Activated T-cell treated with anti-CD3 and anti-CD28 coated beads, Interleukin-2, amount 50 U/mL, for 1 hour (primary cell): Measurements from ENCODE around the gene TAS2R1.

ENCODE experiments used
- DNase-seq: peaks from one replicate; pipeline ENCODE4 v3.0.0-alpha.2; 2020

The TAS2R1 gene, protein sequence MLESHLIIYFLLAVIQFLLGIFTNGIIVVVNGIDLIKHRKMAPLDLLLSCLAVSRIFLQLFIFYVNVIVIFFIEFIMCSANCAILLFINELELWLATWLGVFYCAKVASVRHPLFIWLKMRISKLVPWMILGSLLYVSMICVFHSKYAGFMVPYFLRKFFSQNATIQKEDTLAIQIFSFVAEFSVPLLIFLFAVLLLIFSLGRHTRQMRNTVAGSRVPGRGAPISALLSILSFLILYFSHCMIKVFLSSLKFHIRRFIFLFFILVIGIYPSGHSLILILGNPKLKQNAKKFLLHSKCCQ

DNA sequence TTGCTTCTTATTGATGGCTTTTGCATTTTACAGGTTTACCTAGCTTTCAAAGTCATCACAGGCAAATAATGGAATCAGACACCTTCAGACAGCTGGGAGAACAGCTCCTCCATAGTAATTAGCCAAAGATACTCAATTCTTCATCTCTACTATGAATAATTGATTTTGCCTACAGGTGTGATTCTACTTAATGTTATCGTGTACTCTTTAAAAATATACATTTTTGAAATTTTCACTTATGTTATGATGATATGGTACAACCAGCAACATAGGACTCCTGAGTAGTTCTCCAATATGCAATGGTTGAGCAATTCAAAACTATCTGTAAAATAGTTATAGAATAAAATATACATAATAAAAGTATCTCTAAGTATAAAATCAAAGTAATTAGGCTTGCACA lies at the start of gene TAS2R1:
Gene TAS2R1 (minus strand): TSS at position 101 of the 400 bp plus-strand sequence. CDS start 319 bp downstream, outside the sequence.
- DNase-seq, result no peak

DNA sequence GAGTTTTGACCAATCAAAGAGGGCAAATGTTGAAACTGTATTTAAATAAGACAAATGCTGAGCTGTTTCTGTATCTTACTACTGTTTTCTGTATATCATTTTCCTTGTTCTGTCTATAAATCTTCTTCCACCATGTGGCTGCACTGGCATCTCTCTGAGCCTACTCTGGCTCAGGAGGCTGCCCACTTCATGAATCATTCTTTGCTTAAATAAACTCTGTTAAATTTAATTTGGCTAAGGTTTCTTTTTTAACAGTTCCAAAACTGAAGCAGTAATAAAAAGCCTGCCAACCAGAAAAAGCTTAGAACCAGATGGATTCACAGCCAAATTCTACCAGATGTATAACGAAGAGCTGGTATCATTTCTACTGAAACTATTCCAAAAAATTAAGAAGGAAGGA lies 40.2 kb upstream of the TAS2R1 start:
- no peak for DNase-seq

DNA sequence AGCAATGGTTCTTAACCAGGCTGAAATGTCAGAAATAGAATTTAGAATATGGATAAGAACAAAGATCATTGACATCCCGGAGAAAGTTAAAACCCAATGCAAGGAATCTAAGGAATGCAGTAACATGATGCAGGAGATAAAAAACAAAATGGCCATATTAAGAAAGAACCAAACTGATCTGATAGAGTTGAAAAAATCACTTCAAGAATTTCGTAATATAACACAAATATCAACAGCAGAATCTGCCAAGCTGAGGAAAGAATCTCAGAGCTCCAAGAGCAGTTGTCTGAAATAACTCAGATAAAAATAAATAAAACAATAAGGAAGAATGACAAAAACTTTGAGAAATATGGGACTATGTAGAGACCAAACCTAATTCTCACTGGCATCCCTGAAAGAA lies 37.8 kb upstream of the TAS2R1 start:
- DNase-seq, result no peak

DNA sequence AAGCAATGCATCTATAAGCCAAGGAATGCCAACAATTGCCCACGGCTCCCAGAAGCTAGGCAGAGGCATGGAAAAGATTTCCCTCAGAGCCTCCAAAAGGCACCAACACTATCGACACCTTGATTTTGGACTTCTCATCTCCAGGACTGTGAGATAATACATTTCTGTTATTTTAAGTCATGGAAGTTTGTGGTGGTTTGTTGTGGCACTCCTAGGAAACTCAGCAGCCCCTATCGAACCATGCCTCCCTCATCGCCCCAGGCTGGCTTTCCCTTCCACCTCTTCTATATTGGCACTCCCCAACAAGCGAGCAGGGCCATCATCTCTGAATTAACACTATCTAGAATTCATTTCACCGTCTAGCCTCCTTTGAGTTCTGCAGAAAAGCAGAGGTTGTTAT lies 33.7 kb upstream of the TAS2R1 start:
- no peak for DNase-seq

DNA sequence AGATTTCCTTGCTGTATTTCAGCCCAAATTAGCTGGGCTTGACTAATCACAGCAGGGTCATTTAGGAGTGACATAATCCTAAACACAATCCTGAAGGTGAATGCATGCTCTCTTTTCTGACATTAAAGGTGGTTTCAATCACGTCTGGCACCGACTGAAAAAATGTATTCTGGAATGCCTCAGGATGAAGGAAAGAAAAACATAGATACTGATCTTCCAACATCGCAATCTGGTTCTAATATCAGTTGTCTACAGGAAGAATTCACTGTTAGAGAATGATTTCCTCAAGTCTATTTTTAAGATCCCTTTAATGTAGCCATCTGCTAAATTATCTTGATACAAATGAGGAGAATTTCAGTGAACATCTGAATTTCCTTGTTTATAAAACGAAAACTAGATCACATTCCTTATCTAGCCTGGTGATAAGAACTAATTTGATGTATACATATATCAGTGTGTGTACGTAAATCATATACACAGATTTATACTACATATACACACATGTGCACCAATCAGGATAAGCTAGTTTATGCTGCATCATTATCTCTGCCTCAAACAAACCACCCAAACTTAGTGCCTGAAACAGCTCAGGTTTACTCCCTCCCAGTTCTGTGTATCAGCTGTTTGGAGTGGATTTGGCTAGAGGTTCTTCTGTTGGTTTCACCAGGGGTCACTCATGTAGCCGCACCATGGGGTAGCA lies 31.3 kb upstream of the TAS2R1 start:
- DNase-seq, result no peak

DNA sequence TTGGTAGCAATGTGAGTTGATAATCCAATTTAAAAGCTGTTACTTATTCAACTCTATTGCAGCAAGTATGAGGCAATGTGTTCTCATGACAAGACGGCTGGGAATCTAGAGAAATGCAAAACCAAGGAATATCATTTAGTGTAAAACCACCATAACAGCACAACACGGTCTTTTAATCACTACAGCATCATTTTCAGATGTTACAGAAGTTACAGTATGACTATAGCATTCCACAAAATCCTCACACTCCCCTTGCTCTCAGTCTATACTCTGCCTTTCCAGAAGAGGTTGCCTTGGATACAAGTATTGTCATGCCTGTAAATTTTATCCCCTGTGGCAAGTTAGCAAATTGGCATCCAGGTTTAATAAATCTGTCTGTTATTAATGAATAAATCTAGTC lies 28.6 kb upstream of the TAS2R1 start:
- no peak for DNase-seq

DNA sequence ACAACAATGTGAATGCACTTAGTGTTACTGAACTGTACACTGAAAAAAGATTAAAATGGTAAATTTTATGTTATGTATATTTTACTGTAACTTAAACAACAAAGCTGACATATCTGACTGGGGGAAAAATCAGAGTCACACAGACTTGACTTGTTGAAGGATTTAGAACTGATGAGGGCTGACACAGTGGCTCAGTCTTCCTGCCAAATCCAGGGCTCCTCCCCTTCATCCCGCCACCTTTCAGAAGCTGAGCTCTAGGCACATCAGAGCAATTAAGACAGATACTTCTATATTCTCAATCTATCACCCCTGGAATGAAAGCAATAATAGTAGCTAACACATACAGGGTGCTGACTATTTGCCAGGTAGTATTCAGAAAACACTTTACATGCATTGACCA lies 27.7 kb upstream of the TAS2R1 start:
- DNase-seq, result no peak

DNA sequence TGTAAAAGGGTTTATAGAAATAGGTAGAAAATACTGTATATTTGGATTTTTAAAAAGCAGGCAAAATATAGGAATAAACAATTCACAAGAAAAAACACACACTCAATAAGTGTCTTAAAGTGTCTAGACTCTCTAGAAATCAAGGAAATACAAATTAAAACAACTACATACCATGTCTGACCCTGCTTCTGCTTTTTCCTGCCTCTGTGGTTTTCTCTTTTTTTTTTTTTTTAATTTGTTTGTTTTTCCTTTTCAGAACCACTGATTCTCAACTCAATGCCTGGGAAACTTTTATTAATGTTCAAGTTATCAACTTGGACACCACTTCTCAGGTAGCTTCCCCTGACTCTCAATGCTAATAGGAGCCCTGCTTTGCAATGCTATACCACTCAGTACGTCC lies 25.5 kb upstream of the TAS2R1 start:
- no peak for DNase-seq

DNA sequence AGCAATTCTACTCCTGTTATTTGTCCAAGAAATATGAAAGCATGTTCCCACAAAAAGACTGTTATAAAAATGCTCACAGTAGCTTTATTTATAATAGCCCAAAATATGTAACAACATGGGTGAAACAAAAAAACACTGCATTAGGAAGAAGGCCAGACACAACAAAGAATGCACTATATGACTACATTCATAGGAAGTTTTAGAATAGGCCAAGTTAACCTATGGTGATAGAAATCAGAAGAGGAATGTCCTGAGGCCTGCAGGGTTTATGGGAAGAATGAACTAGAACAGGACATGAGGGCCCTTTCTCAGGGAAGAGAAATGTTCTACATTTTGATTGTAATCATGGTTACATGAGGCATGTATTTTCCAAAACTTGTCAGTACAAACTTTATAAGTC lies 24.7 kb upstream of the TAS2R1 start:
- DNase-seq, result no peak

DNA sequence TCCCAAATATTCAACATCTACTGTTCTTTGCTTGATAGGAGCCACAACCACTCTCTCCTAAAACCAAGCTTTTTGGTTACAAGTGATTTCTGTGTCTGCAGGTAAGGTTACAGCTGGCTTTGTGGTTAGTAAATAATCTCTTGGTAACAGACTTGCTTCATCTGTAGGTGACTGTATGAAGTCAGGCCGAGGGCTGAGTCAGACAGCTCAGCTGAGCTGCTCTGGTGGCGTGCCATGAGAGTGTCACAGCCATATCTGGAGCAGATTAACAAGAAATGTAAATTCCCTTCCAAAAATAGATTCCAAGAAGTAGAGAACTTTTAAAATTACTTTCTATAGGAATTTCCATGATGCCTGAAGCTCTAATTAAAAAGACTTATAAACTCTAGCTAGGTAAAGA lies 23.7 kb upstream of the TAS2R1 start:
- DNase-seq, result no peak

DNA sequence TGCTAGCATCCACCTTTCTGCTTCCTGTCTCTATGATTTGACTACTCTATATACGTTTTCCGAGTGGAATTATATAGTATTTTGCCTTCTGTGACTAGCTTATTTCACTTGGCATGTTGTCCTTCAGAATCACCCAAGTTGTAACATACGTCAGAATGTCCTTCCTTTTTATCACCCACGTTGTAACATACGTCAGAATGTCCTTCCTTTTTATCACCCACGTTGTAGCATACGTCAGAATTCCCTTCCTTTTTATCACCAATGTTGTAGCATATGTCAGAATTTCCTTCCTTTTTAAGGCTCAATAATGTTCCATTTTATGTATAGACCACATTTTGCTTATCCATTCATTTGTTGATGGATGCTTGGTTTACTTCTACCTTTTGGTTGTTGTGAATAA lies 22.9 kb upstream of the TAS2R1 start:
- DNase-seq, result no peak

DNA sequence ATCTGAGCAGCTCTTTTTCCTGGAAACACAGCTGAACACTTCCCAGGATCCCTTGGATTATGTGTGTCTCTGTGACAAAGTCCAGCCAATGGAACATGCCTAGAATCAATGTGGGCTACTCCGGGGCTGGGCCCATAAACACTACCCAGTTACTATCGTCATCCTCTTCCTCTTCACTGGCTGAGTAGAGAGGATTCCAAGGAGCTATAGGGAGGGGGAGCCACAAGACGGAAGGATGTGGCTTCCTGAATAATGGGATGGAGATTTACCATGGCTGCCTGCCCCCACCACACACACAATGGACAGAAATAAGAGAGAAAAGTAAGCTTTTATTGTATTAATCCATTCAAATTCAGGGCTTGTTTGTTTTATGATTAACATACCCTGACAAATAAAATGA lies 22.1 kb upstream of the TAS2R1 start:
- DNase-seq, result no peak

DNA sequence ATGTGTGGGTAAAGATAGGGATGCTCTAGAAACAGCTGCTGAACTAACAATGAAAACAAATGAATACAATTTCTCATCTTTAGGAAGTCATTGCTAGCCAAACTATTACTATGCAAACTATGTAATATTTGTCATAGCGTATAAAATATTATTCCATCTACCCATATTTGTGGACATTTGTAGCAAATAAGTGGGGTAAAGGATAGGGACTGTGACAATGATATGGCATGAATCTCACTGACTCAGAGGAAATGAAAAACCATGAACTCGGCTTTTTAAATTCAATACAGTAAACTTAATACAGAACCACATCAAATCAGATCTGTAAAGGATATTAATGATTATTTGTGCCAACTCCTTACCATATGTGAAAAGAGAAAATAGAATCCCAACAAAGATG lies 16.7 kb upstream of the TAS2R1 start:
- DNase-seq, result no peak

DNA sequence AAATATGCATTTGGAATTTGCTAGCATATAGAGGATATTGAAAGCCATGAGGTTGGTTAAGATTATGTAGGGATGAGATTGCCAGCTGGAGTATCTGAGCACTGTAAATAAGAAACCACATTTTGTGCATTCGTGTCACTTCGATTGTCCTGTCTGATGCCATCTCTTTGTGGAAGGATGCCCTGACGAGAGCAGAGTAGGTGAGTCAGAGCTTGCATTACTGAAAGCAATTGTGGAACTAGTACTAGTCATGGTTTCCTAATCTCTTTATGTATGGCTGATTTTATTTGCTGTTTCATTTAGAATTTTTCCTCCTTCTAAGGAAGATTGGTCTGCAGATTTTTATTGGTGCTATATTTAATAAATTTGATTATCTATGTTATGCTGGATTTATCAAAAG lies 14.5 kb upstream of the TAS2R1 start:
- DNase-seq, result no peak

DNA sequence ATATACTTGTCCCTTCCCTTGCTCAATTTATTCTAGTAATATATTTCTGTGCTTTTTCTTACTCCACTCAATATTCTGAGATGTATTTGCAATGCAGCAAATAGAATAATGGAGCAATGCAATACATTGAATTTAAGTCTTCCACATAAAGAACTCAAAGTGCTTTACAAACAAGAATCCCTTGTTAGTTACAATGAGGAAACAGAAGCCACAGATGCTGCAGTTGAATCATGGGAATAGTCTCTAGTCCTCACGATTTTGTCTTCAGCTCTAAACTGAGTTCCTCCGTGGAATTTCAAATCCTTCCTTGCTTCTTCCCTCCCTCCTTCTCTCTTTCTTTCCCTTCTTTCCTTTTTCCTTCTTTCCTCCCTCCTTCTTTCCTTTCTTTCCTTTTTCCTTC lies 12.5 kb upstream of the TAS2R1 start:
- DNase-seq, result no peak

DNA sequence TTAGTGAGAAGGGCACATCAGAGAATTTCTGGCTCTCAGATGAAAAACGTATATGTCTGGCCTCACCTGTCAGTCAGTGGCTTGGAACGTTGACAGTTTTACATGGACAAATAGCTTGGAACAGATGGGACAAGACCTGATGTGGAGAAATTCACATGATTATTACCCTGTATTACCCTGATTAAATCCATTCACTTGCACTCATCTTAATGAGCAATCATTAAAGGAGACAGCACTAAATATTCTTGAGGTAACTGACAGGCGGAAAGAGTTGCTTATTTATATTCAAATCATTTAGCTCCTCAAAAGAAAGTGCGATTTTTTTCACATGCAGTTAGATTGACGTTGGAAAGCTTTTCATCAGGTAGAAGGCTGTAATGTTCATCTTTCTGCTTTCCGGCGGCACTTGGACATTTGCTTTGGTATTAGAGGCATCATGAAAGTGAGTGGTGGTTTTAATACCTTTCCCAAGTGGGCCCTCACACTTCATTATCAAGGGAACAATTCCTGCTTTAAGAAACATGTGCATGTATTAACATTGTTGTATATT lies 11.7 kb upstream of the TAS2R1 start:
- no peak for DNase-seq

DNA sequence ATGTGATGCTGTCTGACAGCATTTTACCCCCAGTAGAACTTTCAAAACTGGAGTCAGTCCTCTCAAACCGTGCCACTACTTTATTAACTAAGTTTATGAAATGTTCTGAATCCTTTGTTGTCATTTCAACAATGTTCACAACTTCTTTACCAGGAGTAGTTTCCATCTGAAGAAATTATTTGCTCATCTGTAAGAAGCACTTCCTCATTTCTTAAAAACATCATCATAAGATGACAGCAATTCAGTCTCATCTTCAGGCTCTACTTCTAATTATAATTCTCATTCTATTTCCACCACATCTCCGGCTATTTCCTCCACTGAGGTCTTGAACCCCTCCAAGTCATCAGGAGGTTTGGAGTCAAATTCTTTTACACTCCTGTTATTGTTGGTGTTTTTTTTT lies 2.3 kb upstream of the TAS2R1 start:
- no peak for DNase-seq

DNA sequence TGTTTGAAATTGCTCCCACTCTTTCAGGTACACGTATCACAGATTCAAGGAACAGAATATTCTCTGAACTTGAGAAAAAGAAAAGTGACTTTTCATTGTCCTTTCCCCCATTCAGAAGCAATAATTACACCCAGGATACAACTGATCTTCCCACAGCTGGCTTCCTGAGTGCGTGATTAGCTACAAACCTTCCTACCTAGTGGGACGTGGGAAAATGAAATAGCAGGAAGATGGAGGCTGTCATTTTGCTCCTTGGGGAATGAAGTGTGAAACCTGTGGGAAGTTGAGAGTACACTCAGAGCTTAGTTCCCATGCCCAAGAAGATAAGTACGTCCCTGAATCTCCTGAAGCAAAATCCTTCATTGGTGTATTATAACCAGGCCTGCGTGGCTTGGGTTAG lies 2.6 kb downstream of the TAS2R1 start:
- no peak for DNase-seq

DNA sequence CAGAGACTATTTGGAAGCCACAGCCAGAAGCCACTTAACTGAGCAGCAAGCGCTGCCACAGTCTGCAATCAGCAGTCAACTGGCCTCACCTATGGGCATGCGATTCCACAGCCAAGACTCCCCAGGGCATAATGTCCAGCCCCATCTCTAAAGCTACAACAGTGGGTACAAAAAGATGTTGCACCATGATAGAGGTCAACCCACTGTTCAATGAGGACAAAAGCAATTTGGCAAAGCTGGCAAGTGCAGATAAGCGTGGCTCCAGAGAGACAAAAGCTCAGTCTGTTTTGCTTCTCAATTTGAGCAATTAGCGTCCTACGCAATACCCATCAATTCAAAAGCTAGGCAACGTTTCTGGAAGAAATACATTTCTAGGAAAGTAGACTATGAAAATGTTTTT lies 3.2 kb downstream of the TAS2R1 start:
- no peak for DNase-seq

DNA sequence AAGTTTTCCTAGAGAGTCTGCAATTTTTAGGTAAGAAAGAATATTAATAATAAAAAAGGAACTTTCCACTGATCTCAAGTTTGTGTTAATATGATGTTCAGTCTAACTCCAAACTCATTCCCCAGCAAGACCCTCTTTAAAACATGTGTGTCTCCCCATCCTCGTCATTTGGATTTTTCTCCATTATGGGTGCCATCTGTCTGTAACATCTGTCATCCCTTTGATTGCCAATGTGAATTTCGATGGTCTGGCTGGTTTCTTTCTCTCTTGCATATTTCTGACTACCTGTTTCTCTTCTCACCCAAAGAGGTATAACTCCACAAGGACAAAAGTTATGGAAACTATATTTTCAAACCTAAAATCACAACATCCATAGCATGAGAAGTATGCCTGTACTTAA lies 4.4 kb downstream of the TAS2R1 start:
- no peak for DNase-seq

DNA sequence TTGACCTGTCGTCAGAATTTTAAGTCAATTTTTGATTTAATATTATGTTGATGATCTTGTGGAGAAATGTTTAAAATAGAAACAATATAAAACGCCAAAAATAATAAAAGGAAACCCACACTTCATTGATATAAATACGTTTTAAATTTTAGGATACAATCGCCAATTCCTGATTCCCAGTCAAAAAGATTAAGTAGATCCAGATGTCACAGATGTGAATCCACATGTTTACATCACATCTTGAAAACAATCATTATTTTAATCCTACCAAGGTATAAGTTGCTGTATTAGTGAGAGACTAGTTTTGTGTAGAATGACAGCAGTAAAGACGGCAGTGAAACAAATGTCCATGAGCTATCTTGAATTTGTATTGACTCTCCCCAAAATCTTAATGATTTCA lies 4.9 kb downstream of the TAS2R1 start:
- no peak for DNase-seq

DNA sequence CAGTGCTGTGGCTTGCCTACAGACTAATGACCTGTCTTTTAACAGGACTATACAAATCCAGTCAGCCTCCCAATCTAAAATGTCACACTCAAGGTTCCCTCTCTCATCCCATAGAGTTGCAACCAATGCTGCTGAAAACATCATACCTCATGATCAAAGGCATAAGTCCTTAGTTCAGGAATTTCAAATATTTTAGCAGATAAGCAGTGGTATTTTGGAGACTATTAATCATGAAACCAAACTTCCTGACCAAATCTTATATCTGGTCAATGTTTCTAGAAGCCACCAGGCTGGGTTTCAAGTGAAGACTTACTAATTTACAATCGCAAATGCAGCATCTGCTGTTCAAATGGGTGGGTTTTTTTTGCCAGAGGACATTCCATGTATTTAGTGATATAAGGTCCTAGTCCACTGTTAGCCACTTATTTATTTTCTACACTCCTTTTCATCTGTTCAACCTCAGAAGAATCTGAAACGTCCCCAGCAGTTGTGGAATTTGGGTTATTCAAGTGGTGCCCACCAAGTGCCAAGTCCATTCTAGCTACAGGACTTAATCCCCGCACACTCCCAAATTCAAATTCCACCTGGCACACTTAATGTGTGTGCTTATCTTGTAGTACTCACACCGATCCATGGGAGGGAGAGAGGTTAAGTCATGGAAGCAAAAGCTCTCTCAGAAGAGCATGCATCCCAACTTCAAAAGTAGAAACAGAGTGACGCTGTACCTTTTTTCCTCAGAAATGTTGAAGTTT lies 5.8 kb downstream of the TAS2R1 start:
- DNase-seq, result no peak

DNA sequence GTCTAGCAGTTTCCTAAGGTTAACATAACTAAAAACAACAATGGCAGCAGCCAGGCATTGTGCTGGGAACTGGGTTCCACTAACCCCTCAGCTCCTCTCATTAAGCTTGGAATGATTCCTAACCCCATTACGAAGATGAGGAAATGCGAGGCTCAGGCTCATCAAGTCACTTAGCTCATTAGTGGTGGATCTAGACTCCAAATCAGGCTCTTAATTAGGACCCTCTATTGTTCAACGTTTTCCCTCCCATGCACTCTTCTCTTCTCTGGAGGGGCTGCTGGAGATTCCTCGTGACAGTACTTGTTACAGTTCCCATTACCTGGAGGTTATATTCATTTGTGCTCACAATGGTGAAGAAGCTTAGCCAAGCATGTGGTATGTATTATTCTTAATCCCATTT lies 6.5 kb downstream of the TAS2R1 start:
- DNase-seq, result no peak

DNA sequence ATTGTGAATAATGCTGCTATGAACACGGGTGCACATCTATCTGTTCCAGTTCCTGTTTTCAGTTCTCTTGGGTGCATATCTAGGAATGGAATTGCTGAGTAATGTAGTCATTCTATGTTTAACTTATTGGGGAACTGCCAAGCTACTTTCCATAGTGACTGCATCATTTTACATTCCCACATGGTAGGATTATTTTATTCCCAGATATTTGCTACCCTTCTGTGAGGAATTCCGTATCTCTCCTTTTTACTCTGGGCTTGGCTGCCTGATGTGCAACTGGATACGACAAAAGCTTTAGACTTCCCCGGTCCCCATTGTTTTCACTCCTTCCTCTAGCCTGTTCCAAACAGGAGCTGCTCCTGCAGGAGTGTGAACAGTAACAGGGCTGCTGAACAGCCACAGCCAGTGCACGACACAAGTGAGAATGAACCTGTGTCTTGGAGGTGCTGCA lies 7.2 kb downstream of the TAS2R1 start:
- DNase-seq, result no peak
